NB4 (cell line): ENCODE measurements around the gene MAOB.

ENCODE experiments used
- MYC ChIP-seq: IDR thresholded peaks from 2 replicates; pipeline ENCODE4 v1.6.1; 2011; ENCODE audit warnings: low read depth, low read length
- POLR2A ChIP-seq: IDR thresholded peaks from 2 replicates; pipeline ENCODE4 v1.6.1; 2011; ENCODE audit warnings: mild to moderate bottlenecking; ENCODE audit not compliant: insufficient read length; ENCODE audit errors: extremely low read depth
- TF ChIP-seq, protein P1 (sequence below): IDR thresholded peaks from one replicate; pipeline ENCODE4 v1.5.1; 2012; ENCODE audit warnings: low read depth, low read length
- TF ChIP-seq, protein P2 (sequence below): IDR thresholded peaks from 2 replicates; pipeline ENCODE4 v1.6.1; 2011; ENCODE audit warnings: low read depth, low read length

- TF ChIP-seq, protein P1, sequence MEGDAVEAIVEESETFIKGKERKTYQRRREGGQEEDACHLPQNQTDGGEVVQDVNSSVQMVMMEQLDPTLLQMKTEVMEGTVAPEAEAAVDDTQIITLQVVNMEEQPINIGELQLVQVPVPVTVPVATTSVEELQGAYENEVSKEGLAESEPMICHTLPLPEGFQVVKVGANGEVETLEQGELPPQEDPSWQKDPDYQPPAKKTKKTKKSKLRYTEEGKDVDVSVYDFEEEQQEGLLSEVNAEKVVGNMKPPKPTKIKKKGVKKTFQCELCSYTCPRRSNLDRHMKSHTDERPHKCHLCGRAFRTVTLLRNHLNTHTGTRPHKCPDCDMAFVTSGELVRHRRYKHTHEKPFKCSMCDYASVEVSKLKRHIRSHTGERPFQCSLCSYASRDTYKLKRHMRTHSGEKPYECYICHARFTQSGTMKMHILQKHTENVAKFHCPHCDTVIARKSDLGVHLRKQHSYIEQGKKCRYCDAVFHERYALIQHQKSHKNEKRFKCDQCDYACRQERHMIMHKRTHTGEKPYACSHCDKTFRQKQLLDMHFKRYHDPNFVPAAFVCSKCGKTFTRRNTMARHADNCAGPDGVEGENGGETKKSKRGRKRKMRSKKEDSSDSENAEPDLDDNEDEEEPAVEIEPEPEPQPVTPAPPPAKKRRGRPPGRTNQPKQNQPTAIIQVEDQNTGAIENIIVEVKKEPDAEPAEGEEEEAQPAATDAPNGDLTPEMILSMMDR, result no peak
- TF ChIP-seq POLR2A, result no peak
- TF ChIP-seq, protein P2, sequence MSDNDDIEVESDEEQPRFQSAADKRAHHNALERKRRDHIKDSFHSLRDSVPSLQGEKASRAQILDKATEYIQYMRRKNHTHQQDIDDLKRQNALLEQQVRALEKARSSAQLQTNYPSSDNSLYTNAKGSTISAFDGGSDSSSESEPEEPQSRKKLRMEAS, result no peak
- no peak for TF ChIP-seq MYC
Observed at GRCh38 chrX:43785930-43786591, 96.2 kb downstream of the MAOB start.
